B cell (primary cell): ENCODE results near the gene TASL. TPM values are rescaled to one million over a fixed set of nuclear protein-coding genes. Genes with fewer than 3 reads are reported as not detected.
A peak's percentile ranks its signal among the peaks of the same experiment; 100 is the strongest.

Source experiments
- ATAC-seq: fragments of 200-7000 bp; cut with Tn5 transposase; one replicate; pipeline ENCODE4 v1.10.0; 2021; ENCODE audit warnings: low read depth, mild to moderate bottlenecking, moderate number of reproducible peaks, moderate library complexity
- CTCF ChIA-PET: fragments of 350-600 bp; sonication (Branson Sonifier 250); formaldehyde crosslinking; loops from one replicate; lab custom pipeline; 2021; ENCODE audit warnings: antibody characterized with exemption, inconsistent platforms; lab: Charles Lee
- POLR2A ChIA-PET: fragments of 350-600 bp; sonication (Branson Sonifier 250); formaldehyde crosslinking; loops from one replicate; lab custom pipeline; 2021; ENCODE audit warnings: antibody characterized with exemption; lab: Charles Lee
- DNase-seq: peaks from one replicate; pipeline ENCODE4 v3.0.0; 2013
- H2AFZ ChIP-seq: 2 replicates; pipeline ENCODE4 v1.6.1; 2012; ENCODE audit warnings: mild to moderate bottlenecking, low read depth, low read length; ENCODE audit not compliant: insufficient read depth, poor library complexity, severe bottlenecking
- H3K27ac ChIP-seq, 2 donors: 1 replicate in 1 of 2; 2 replicates in 1 of 2; pipeline ENCODE4 v1.5.1; 2012 to 2013; ENCODE audit warnings: low read length in 2 of 2, mild to moderate bottlenecking in 2 of 2, moderate library complexity in 1 of 2
- H3K27me3 ChIP-seq, 4 experiments: fragments of 200-600 bp in 1 of 4; sonication (generic) in 1 of 4; replicated peaks in 1 of 4; 1 replicate in 2 of 4; 2 replicates in 2 of 4; pipeline versions ENCODE4 v1.6.1 to v1.7.0; 2013 to 2016; ENCODE audit warnings: low read length in 3 of 4, mild to moderate bottlenecking in 2 of 4, mixed read lengths in 1 of 4, moderate library complexity in 1 of 4; ENCODE audit not compliant: insufficient read depth in 4 of 4, control insufficient read depth in 3 of 4; ENCODE audit errors: control extremely low read depth in 1 of 4
- H3K36me3 ChIP-seq, 2 experiments: replicated peaks in 1 of 2; 1 replicate in 1 of 2; 2 replicates in 1 of 2; pipeline versions ENCODE4 v1.6.1 to v1.7.1; 2013; ENCODE audit warnings: low read length in 1 of 2; ENCODE audit not compliant: insufficient read depth in 2 of 2, control insufficient read depth in 1 of 2; ENCODE audit errors: control extremely low read depth in 1 of 2, extremely low read depth in 1 of 2
- H3K4me1 ChIP-seq, 2 donors: fragments of 200-600 bp in 1 of 2; sonication (generic) in 1 of 2; 1 replicate in 1 of 2; 2 replicates in 1 of 2; pipeline versions ENCODE4 v1.5.1 to v1.6.1; 2013 to 2017; ENCODE audit warnings: low read length in 2 of 2; ENCODE audit not compliant: control insufficient read depth in 2 of 2, insufficient read depth in 2 of 2
- H3K4me2 ChIP-seq: replicated peaks from 2 replicates; pipeline ENCODE3; 2012; ENCODE audit warnings: mild to moderate bottlenecking, low read depth, low read length; ENCODE audit not compliant: poor library complexity, severe bottlenecking
- H3K4me3 ChIP-seq, 5 experiments: fragments of 200-600 bp in 1 of 5; sonication (generic) in 1 of 5; 1 replicate in 3 of 5; 2 replicates in 2 of 5; pipeline versions ENCODE4 v1.5.1 to v1.7.0; 2011 to 2016; ENCODE audit warnings: low read length in 4 of 5, mild to moderate bottlenecking in 4 of 5, low read depth in 2 of 5, control low read depth in 1 of 5, moderate library complexity in 1 of 5; ENCODE audit not compliant: insufficient read depth in 1 of 5; ENCODE audit errors: control extremely low read depth in 1 of 5, extremely low read depth in 1 of 5
- H3K79me2 ChIP-seq: fragments of 200-600 bp; sonication (generic); one replicate; pipeline ENCODE4 v1.6.0; 2016; ENCODE audit warnings: low read length; ENCODE audit not compliant: control insufficient read depth, insufficient read depth
- H3K9ac ChIP-seq: fragments of 200-600 bp; sonication (generic); 2 replicates; pipeline ENCODE4 v1.6.1; 2017; ENCODE audit warnings: mild to moderate bottlenecking, low read length, moderate library complexity
- H3K9me3 ChIP-seq, 3 donors: one replicate each; pipeline versions ENCODE4 v1.6.1 to v1.7.1; 2013; ENCODE audit warnings: low read length in 2 of 3; ENCODE audit not compliant: control insufficient read depth in 2 of 3, insufficient read depth in 1 of 3; ENCODE audit errors: control extremely low read depth in 1 of 3
- H4K20me1 ChIP-seq: 2 replicates; pipeline ENCODE4 v1.6.0; 2012; ENCODE audit warnings: mild to moderate bottlenecking, low read length; ENCODE audit not compliant: insufficient read depth, control insufficient read depth, poor library complexity, severe bottlenecking
- H3K27ac Mint-ChIP-seq: one replicate; pipeline ENCODE4 v1.8.0; 2021; ENCODE audit warnings: mixed read lengths
- H3K27me3 Mint-ChIP-seq: one replicate; pipeline ENCODE4 v1.8.0; 2021; ENCODE audit warnings: mixed read lengths
- H3K4me1 Mint-ChIP-seq: one replicate; pipeline ENCODE4 v1.8.0; 2021; ENCODE audit warnings: mixed read lengths
- H3K4me3 Mint-ChIP-seq: one replicate; pipeline ENCODE4 v1.8.0; 2021; ENCODE audit warnings: mixed read lengths
- H3K9me3 Mint-ChIP-seq: one replicate; pipeline ENCODE4 v1.8.0; 2022; ENCODE audit warnings: mixed read lengths; ENCODE audit not compliant: insufficient read depth
- EZH2 ChIP-seq: IDR thresholded peaks from 2 replicates; pipeline ENCODE4 v1.6.1; 2012; ENCODE audit warnings: borderline replicate concordance, low read depth, mild to moderate bottlenecking, moderate library complexity, low read length; ENCODE audit not compliant: insufficient read depth, poor library complexity, severe bottlenecking
- WGBS: methylation state at CpG from one replicate; pipeline ENCODE4 v1.1.5; 2013; ENCODE audit warnings: missing lambda C conversion rate; ENCODE audit not compliant: insufficient coverage; 5-methylcytosine and 5-hydroxymethylcytosine counted together
- intact Hi-C: fragments of 100-400 bp; cut with micrococcal nuclease; formaldehyde crosslinking; loops from one replicate; pipeline ENCODE4 v1.10.0; 2022
- polyA plus RNA-seq: library from polyadenylated mRNA; depleted of rRNA; stranded (reverse); fragments of >200 nt; gene quantifications from 2 replicates; pipeline ENCODE4 v1.2.3, GENCODE V29; 2012
- total RNA-seq, 2 donors: library from RNA; stranded (reverse); fragments of 120-200 nt in 1 of 2; gene quantifications; 1 replicate in 1 of 2; 2 replicates in 1 of 2; pipeline versions ENCODE4 v1.2.3 to v1.2.4, GENCODE V29; 2013 to 2022
- TF ChIP-seq, protein P1 (sequence below): fragments of 200-600 bp; IDR thresholded peaks from one replicate; pipeline ENCODE4 v1.8.0; 2022; ENCODE audit warnings: antibody characterized with exemption, mild to moderate bottlenecking

Gene TASL
- total and polyA plus RNA-seq, 2 donors (not counting 1 experiment from before 2014, with no cell fraction given): 15.7 to 25.4 TPM

DNA sequence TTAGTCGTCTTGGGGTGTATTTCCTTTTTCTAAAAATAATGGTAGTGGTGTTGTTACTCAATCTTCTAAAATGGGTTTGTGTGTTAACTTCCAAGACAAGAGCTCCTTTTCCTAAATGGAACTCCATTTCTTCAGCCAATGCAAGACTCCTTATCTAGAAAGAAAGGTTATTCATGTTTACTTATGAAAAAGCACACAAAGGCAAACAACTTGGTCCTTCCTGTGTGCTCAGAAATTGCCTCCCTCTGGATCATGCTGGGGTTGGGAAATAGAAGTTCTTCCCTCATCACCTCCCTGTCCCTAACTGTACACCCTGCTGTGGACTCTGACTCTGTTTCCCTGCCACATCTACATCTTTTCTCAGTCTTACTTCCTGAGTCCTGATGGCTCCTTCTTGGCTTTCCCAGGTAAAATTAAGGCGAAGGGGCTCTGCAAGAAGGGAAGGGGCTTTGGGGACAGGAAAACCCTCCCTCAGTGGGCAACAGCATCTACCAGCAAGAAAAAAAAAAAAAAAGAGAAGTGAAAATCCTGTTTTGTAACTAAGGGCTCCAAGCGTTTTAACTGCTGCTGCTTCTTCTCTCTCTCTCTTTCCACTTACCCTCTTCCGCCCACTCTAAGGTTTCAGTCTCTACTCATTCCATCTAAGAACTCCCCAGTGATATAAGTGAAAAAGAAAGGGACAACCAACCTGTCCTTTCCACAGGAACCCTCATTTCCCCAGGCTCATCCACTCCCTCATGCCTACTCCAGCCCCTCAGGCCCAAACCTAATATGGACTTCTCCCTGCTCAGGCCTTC lies 19.8 kb upstream of the TASL start:
- no peaks in the 10 kb centered on the region for H4K20me1 ChIP-seq
- no peaks in the 10 kb centered on the region for H3K79me2 ChIP-seq
- H3K36me3 ChIP-seq: no peaks in the 10 kb centered on the region
- Mint-ChIP-seq H3K4me3 (peak overlapping the region; percentile 68), H3K27me3 (no peaks in the 10 kb centered on the region), H3K4me1 (peaks cover 50% of the 10 kb centered on the region), H3K9me3 (no peaks in the 10 kb centered on the region), H3K27ac (peak overlapping the region; percentile 93)
- no peaks in the 10 kb centered on the region for H3K9me3 ChIP-seq
- WGBS: no CpG with 5 or more reads among the region's 4 CpGs
- H2AFZ ChIP-seq: peak overlapping the region; percentile 16
- CTCF ChIA-PET: no interaction called here
- DNase-seq (peak; percentile 53), ATAC-seq (peak; percentile 53)
- H3K27ac ChIP-seq: peak overlapping the region; percentile 47 to 73
- POLR2A ChIA-PET: interaction anchor here (0.5 kb wide), 1 partner anchor 27 kb away, joined by 5 read pairs; no protein-coding TSS in a partner anchor
- H3K4me1 ChIP-seq: peaks cover 36 to 40% of the 10 kb centered on the region in 2 donors
- peak overlapping the region; percentile 58 for H3K4me2 ChIP-seq
- peak overlapping the region; percentile 17 for H3K9ac ChIP-seq
- TF ChIP-seq, protein P1, sequence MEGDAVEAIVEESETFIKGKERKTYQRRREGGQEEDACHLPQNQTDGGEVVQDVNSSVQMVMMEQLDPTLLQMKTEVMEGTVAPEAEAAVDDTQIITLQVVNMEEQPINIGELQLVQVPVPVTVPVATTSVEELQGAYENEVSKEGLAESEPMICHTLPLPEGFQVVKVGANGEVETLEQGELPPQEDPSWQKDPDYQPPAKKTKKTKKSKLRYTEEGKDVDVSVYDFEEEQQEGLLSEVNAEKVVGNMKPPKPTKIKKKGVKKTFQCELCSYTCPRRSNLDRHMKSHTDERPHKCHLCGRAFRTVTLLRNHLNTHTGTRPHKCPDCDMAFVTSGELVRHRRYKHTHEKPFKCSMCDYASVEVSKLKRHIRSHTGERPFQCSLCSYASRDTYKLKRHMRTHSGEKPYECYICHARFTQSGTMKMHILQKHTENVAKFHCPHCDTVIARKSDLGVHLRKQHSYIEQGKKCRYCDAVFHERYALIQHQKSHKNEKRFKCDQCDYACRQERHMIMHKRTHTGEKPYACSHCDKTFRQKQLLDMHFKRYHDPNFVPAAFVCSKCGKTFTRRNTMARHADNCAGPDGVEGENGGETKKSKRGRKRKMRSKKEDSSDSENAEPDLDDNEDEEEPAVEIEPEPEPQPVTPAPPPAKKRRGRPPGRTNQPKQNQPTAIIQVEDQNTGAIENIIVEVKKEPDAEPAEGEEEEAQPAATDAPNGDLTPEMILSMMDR: no peak
- no peak for TF ChIP-seq EZH2
- peak overlapping the region in 1 of 5 experiments; percentile 31 for H3K4me3 ChIP-seq
- no peaks in the 10 kb centered on the region for H3K27me3 ChIP-seq
- intact Hi-C loops: loop anchor here (1.0 kb wide), 1 partner anchor 55 kb away; no protein-coding TSS in a partner anchor
